Measurements from ENCODE around the gene LCE1F.

The LCE1F gene

DNA sequence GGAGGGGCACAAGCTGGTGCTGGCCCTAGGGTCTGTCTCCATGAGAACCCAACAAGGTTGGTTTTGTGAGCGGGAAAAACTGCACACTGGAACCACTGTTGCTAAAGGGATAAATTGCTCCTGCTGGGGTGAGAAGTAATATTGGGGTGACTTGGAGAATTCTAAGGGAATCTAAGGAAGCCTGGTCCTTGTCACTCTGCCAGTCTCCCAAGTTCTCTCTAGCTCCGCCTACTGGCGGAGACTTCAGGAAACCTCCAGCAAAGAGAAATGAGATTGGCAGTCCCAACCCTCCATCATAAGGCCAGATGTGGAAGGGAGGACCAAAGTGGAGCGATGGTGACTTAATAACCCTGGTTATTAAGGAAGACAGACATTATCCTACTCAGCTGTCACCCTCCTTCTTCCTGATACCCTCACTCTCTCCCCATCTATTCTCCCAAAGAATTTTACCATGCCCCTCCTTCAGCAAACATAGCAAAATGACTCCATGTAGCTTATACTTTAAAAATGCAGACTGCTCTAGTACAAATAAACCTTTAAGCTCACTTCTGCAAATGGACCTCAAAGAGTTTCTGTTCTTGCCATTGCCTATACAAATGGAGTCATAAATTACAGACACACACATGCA, 2.7 kb downstream of the LCE1F start:
- no peak for DNase-seq

DNA sequence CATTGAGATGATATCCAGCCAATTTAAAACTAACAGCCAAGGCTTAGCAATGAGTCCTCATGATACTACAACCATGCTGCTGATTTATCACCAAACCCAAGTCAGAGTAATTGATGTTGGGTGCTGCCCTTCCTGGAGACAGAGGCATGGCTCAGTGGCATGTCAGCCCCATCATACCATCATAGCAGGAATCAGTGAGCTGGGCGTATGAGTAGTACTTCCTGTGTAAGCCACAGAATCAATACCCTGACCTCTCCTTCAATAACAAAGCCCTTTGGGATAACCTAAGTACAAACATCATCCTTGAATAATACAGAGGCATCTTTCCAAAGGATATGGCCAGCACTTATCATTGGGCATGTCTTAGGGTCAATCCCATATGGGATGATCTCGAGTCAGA, 8.2 kb downstream of the LCE1F start:
- DNase-seq, result no peak

DNA sequence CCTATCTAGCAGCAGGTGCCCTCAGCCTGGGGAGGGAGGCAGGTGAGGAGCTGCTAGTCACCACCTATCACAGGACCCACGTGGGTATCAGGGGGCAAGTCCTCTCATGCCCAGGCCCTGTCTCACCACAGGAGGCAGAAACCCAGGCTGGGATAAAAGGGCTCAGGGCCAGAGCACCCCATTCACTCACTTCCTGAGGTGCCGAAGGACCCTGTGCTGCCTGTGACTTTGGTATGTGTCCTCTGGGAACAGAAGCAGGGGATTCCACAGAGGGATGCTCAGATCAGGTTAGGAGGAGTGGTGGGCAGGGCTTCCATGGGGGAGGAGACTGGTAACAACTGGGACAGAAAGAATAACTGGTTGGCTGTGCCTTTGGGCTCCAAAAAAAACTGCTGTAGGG, 11.1 kb downstream of the LCE1F start, which contains the start of gene LCE1E:
Gene LCE1E (plus strand): TSS at position 181 of the 400 bp plus-strand sequence. CDS start 1,043 bp downstream, outside the sequence.
- no peak for DNase-seq

DNA sequence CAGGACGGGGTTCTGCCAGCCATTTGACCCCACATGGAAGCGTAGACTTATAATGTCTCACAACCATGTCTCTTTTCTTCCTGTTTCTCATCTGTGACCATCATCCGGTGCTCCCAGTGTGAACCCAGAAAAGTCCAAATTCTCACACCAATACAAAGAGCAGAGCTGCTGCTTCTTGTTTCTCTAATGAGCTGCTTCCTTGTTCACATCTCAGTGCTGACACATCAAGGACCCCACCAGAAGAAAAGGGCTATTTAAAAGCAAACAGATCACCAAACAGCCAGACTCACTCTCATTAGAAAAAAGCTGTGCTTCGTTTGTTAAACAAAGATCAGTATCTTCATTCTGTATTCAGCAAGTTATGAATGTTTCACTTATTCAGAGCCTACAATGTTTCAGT, 20.7 kb downstream of the LCE1F start:
- DNase-seq, result no peak

DNA sequence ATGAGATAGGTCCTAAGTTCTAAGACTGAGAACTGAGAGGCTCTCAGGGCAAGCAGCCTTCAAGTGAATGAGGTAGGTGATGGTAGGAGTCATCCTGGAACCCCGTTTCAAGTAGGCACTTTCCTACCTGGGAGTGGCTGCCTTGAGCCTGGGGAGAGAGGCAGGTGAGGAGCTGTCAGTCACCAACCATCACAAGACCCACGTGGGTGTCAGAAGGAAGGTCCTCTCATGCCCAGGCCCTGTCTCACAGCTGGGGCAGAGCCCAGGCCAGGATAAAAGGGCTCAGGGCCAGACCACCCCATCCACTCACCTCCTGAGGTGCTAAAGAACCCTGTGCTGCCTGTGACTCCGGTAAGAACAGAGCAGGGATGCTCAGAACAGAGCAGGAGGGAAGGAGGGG, 21.5 kb downstream of the LCE1F start, which contains the start of gene LCE1D:
Gene LCE1D (plus strand): TSS at position 301 of the 400 bp plus-strand sequence. CDS start 1,074 bp downstream, outside the sequence.
- no peak for DNase-seq

DNA sequence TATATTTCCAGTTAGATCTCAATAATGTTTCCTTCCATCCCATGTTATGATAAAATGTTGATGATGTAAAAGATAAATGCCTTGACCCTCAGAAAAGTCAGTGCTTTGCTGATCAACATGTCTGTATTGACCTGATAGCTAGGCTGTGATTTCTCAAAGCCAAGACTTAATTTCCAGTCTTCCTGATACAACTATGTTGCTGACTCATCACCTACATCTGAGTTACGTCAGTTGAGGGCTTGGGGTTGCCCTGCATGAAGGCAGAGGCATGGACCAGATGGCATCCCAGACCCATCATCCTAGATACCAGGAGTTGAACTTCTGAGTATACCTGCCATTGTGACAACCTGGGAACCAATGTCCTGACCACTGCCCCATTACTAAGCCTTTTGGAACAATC, 26.4 kb downstream of the LCE1F start:
- no peak for DNase-seq

DNA sequence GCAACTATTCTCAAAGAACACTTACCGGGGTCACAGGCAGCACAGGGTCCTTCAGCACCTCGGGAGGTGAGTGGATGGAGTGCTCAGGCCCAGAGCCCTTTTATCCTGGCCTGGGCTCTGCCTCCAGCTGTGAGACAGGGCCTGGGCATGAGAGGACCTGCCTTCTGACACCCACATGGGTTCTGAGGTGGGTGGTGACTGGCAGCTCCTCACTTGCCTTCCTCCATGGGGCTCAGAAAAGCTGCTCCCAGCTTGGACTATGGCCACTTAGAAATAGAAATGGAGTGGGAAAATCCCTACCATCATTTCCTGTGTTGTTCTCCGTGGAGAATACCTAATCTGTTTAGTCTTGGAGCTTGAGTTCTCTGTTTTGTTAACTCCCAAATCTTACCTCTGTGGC, 31.6 kb downstream of the LCE1F start, which contains the start of gene LCE1C:
Gene LCE1C (minus strand): TSS at position 76 of the 400 bp plus-strand sequence. CDS start 1,173 bp downstream, outside the sequence.
- no peak for DNase-seq

DNA sequence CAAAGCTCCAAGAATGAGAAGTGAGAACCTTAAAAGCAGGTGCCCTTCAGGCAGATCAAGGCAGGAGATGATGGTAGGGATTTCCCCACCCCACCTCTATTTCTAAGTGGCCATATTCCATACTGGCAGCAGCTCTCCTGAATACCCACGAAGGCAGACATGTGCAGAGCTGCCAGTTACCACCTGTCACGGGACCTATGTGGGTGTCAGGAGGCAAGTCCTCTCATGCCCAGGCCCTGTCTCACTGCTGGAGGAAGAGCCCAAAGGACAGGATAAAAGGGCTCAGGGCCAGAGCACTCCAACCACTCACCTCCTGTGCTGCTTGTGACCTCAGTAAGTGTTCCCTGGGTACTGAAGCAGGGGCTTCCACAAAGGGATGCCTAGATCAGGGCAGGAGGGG, 36.1 kb downstream of the LCE1F start:
- no peak for DNase-seq

DNA sequence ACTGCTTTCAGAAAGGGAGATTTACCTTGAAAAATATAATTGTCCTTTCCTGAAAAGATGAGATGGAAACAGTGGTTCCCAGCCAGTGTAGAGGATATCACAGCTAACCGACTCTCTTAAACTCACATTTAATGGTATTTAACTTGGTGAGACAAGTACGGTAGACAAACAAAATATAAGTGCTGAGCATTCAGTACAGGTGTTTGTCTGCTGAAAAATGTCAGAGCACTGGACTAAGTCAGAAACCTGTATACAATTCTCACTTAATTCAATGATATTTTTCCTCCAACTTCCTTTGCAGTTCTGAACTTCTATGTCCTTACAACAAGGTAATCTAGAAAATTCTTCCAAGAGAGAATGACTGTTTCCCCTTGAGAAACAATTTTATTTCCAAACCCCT, 36.7 kb downstream of the LCE1F start, which contains the start of gene LCE1B:
Gene LCE1B (plus strand): TSS at position 301 of the 400 bp plus-strand sequence. CDS start 476 bp downstream, outside the sequence.
- no peak for DNase-seq

DNA sequence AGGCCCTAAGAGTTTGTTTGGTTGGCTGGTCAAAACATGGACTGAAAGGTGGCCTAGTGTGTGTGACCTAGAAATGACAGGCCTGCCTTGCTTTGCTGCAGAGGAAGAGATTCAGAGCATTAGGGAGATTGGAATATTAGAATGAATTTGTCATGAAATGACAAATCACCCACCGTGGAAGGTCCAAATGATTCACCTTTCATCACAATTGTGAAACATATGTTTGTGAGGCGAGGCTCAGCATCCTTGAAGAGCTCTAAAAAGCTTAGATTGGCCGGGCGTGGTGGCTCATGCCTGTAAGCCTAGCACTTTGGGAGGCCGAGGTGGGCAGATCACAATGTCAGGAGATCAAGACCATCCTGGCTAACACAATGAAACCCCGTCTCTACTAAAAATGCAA, 42.4 kb downstream of the LCE1F start:
- no peak for DNase-seq

DNA sequence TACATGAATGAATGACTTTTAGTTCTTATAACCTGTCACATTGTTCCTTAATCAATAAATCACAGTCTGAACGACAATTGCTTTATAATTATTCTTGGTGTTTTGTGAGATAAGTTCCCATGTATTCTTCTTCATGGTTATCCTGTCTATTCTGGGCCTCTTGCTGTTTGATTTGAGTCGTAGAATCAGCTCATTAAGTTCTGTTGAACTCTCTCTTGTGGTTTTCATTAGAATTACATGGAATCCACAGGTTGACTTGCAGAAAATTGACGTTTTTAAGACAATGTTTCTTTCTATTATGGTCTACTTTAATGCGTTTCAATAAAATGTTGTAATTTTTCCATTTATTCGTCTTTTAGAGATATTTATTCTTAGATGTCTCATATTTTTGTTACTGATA, 48.4 kb downstream of the LCE1F start:
- DNase-seq, result no peak

DNA sequence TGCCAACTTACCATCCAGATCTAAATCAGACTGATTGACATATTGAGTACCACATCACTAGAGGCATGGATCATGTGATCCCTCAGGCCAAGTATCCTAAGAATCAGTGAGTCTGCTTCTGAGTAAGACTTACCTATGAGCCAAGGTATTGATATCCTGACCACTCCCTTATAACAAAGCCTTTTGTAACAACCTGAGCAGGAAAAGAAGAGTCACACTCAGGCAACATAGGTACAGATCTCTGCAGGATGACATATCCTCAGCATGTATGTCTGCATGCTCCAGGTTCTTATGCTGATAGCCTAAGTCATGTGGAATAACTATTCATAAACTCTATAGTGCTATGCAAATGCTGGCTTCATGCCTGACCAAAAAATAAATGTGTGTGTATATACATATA, 50.0 kb downstream of the LCE1F start:
- DNase-seq, result no peak
